HEK293 (cell line): ENCODE data around the gene LRRC74A.

Source experiments
- CTCF ChIA-PET: fragments of 350-600 bp; formaldehyde crosslinking; extraction: SDS; loops from one replicate; lab custom pipeline; 2021; ENCODE audit warnings: antibody characterized with exemption; lab: Yijun Ruan, JAX
- POLR2A ChIA-PET: fragments of 300-600 bp; formaldehyde crosslinking; extraction: SDS; loops from one replicate; lab custom pipeline; 2020; ENCODE audit warnings: antibody characterized with exemption, inconsistent platforms; lab: Yijun Ruan, JAX
- H3K27ac ChIP-seq: fragments of 200-500 bp; sonication (Bioruptor generic); 2 replicates; pipeline ENCODE4 v1.5.1; 2014; ENCODE audit warnings: low read depth, low read length, control low read depth, inconsistent platforms; ENCODE audit errors: extremely low read depth
- H3K36me3 ChIP-seq, 2 experiments: fragments of 200-500 bp in 1 of 2; sonication (Bioruptor generic) in 1 of 2; 1 replicate in 1 of 2; 2 replicates in 1 of 2; pipeline ENCODE4 v1.5.1; 2014 to 2017; ENCODE audit warnings: inconsistent platforms in 2 of 2, low read length in 2 of 2; ENCODE audit not compliant: control insufficient read depth in 2 of 2, insufficient read depth in 1 of 2
- H3K4me1 ChIP-seq: fragments of 200-500 bp; sonication (Bioruptor generic); 2 replicates; pipeline ENCODE4 v1.5.1; 2014; ENCODE audit warnings: mild to moderate bottlenecking, low read length, inconsistent platforms; ENCODE audit not compliant: control insufficient read depth, insufficient read depth
- H3K4me3 ChIP-seq: 2 replicates; pipeline ENCODE4 v1.5.1; 2011; ENCODE audit warnings: low read depth, mild to moderate bottlenecking, control low read depth, low read length, moderate library complexity
- H3K9me3 ChIP-seq: fragments of 200-500 bp; sonication (Bioruptor generic); 2 replicates; pipeline ENCODE4 v1.5.1; 2014; ENCODE audit warnings: low read depth, low read length, inconsistent platforms; ENCODE audit not compliant: control insufficient read depth, insufficient read depth
- EGR2 ChIP-seq: fragments of 450-650 bp; formaldehyde crosslinking; IDR thresholded peaks from 2 replicates; pipeline ENCODE4 v1.5.1; 2016; ENCODE audit warnings: low read depth, missing biosample characterization, missing genetic modification characterization
- KLF10 ChIP-seq: fragments of 450-650 bp; IDR thresholded peaks from 2 replicates; pipeline ENCODE4 v1.5.1; 2018; ENCODE audit warnings: missing biosample characterization, mild to moderate bottlenecking, missing genetic modification characterization
- OVOL3 ChIP-seq: fragments of 450-650 bp; formaldehyde crosslinking; IDR thresholded peaks from 2 replicates; pipeline ENCODE4 v1.5.1; 2016; ENCODE audit warnings: missing biosample characterization, missing genetic modification characterization
- SCRT2 ChIP-seq: fragments of 450-650 bp; formaldehyde crosslinking; IDR thresholded peaks from 2 replicates; pipeline ENCODE4 v1.5.1; 2016; ENCODE audit warnings: missing biosample characterization, missing genetic modification characterization
- SETDB1 ChIP-seq: IDR thresholded peaks from one replicate; pipeline ENCODE4 v1.6.1; 2017; ENCODE audit warnings: mild to moderate bottlenecking, low read length, moderate library complexity, mixed read lengths; ENCODE audit not compliant: insufficient read length
- SP2 ChIP-seq: fragments of 450-650 bp; formaldehyde crosslinking; IDR thresholded peaks from 2 replicates; pipeline ENCODE4 v1.5.1; 2016; ENCODE audit warnings: missing biosample characterization, missing genetic modification characterization
- TRIM28 ChIP-seq: IDR thresholded peaks from 2 replicates; pipeline ENCODE4 v1.6.1; 2011; ENCODE audit warnings: low read length, control low read depth, borderline replicate concordance
- ZEB2 ChIP-seq: fragments of 450-650 bp; formaldehyde crosslinking; IDR thresholded peaks from 2 replicates; pipeline ENCODE4 v1.5.1; 2016; ENCODE audit warnings: missing biosample characterization, missing genetic modification characterization
- ZIC2 ChIP-seq: fragments of 450-650 bp; formaldehyde crosslinking; IDR thresholded peaks from 2 replicates; pipeline ENCODE4 v1.5.1; 2016; ENCODE audit warnings: missing biosample characterization, missing genetic modification characterization
- ZNF274 ChIP-seq, 2 experiments: fragments of 200-500 bp in 1 of 2; fragments of 450-650 bp in 1 of 2; sonication (Bioruptor generic) in 1 of 2; formaldehyde crosslinking in 1 of 2; IDR thresholded peaks; 2 replicates each; pipeline versions ENCODE4 v1.5.1 to v1.6.1; 2014 to 2016; ENCODE audit warnings: borderline replicate concordance in 1 of 2, inconsistent platforms in 1 of 2, low read length in 1 of 2, missing biosample characterization in 1 of 2, missing genetic modification characterization in 1 of 2
- ZNF324 ChIP-seq: fragments of 450-650 bp; formaldehyde crosslinking; IDR thresholded peaks from 2 replicates; pipeline ENCODE4 v1.5.1; 2016; ENCODE audit warnings: missing biosample characterization, missing genetic modification characterization
- ZNF350 ChIP-seq: fragments of 450-650 bp; formaldehyde crosslinking; IDR thresholded peaks from 2 replicates; pipeline ENCODE4 v1.5.0; 2017; ENCODE audit warnings: missing biosample characterization, mild to moderate bottlenecking, missing genetic modification characterization
- ZNF561 ChIP-seq: fragments of 450-650 bp; IDR thresholded peaks from 2 replicates; pipeline ENCODE4 v1.5.1; 2018; ENCODE audit warnings: missing biosample characterization, missing genetic modification characterization, borderline replicate concordance
- ZNF660 ChIP-seq: fragments of 450-650 bp; IDR thresholded peaks from 2 replicates; pipeline ENCODE4 v1.5.1; 2018; ENCODE audit warnings: missing biosample characterization, mild to moderate bottlenecking, missing genetic modification characterization
- TF ChIP-seq, protein P1 (sequence below): fragments of 450-650 bp; formaldehyde crosslinking; IDR thresholded peaks from 2 replicates; pipeline ENCODE4 v1.5.1; 2016; ENCODE audit warnings: missing biosample characterization, missing genetic modification characterization, borderline replicate concordance
- TF ChIP-seq, protein P2 (sequence below): fragments of 450-650 bp; formaldehyde crosslinking; IDR thresholded peaks from 2 replicates; pipeline ENCODE4 v1.5.0; 2017; ENCODE audit warnings: missing biosample characterization, missing genetic modification characterization, borderline replicate concordance
- TF ChIP-seq, protein P3 (sequence below): fragments of 450-650 bp; formaldehyde crosslinking; IDR thresholded peaks from 2 replicates; pipeline ENCODE4 v1.5.1; 2016; ENCODE audit warnings: missing biosample characterization, missing genetic modification characterization
- TF ChIP-seq, protein P4 (sequence below): fragments of 450-650 bp; formaldehyde crosslinking; IDR thresholded peaks from 2 replicates; pipeline ENCODE4 v1.5.1; 2016; ENCODE audit warnings: missing biosample characterization, missing genetic modification characterization

The LRRC74A gene

GRCh38 chr14:76778546-76779215 lies 47.5 kb upstream of the LRRC74A start:
- Histone ChIP-seq H3K9me3 (no peaks in the 10 kb centered on the region), H3K4me1 (no peaks in the 10 kb centered on the region), H3K36me3 (peaks cover 0 to 50% of the 10 kb centered on the region in 2 experiments; a peak in 1 of 3 replicates), H3K4me3 (no peak overlapping the region)
- CTCF ChIA-PET = interaction anchor here (0.6 to 1.0 kb wide), 2 partner anchors 64 to 67 kb away, joined by 3 to 4 read pairs; no protein-coding TSS in a partner anchor
- TF ChIP-seq, protein P1, sequence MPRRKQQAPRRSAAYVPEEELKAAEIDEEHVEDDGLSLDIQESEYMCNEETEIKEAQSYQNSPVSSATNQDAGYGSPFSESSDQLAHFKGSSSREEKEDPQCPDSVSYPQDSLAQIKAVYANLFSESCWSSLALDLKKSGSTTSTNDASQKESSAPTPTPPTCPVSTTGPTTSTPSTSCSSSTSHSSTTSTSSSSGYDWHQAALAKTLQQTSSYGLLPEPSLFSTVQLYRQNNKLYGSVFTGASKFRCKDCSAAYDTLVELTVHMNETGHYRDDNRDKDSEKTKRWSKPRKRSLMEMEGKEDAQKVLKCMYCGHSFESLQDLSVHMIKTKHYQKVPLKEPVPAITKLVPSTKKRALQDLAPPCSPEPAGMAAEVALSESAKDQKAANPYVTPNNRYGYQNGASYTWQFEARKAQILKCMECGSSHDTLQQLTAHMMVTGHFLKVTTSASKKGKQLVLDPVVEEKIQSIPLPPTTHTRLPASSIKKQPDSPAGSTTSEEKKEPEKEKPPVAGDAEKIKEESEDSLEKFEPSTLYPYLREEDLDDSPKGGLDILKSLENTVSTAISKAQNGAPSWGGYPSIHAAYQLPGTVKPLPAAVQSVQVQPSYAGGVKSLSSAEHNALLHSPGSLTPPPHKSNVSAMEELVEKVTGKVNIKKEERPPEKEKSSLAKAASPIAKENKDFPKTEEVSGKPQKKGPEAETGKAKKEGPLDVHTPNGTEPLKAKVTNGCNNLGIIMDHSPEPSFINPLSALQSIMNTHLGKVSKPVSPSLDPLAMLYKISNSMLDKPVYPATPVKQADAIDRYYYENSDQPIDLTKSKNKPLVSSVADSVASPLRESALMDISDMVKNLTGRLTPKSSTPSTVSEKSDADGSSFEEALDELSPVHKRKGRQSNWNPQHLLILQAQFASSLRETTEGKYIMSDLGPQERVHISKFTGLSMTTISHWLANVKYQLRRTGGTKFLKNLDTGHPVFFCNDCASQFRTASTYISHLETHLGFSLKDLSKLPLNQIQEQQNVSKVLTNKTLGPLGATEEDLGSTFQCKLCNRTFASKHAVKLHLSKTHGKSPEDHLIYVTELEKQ (tag by site-specific recombination) = no peak
- no peak for TF ChIP-seq ZNF324
- no peak for TF ChIP-seq TRIM28
- no peak for TF ChIP-seq SETDB1
- TF ChIP-seq, protein P2, sequence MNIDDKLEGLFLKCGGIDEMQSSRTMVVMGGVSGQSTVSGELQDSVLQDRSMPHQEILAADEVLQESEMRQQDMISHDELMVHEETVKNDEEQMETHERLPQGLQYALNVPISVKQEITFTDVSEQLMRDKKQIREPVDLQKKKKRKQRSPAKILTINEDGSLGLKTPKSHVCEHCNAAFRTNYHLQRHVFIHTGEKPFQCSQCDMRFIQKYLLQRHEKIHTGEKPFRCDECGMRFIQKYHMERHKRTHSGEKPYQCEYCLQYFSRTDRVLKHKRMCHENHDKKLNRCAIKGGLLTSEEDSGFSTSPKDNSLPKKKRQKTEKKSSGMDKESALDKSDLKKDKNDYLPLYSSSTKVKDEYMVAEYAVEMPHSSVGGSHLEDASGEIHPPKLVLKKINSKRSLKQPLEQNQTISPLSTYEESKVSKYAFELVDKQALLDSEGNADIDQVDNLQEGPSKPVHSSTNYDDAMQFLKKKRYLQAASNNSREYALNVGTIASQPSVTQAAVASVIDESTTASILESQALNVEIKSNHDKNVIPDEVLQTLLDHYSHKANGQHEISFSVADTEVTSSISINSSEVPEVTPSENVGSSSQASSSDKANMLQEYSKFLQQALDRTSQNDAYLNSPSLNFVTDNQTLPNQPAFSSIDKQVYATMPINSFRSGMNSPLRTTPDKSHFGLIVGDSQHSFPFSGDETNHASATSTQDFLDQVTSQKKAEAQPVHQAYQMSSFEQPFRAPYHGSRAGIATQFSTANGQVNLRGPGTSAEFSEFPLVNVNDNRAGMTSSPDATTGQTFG (tag by site-specific recombination) = no peak
- TF ChIP-seq ZEB2 (tag by site-specific recombination) = no peak
- TF ChIP-seq OVOL3 (tag by site-specific recombination) = no peak
- no peak for TF ChIP-seq EGR2 (tag by site-specific recombination)
- TF ChIP-seq, protein P3, sequence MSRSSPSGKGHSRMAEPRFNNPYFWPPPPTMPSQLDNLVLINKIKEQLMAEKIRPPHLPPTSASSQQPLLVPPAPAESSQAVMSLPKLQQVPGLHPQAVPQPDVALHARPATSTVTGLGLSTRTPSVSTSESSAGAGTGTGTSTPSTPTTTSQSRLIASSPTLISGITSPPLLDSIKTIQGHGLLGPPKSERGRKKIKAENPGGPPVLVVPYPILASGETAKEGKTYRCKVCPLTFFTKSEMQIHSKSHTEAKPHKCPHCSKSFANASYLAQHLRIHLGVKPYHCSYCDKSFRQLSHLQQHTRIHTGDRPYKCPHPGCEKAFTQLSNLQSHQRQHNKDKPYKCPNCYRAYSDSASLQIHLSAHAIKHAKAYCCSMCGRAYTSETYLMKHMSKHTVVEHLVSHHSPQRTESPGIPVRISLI (tag by site-specific recombination) = no peak
- TF ChIP-seq ZIC2 (tag by site-specific recombination) = no peak
- TF ChIP-seq, all 188 proteins: peak for 0
- H3K27ac ChIP-seq = no peak overlapping the region
- POLR2A ChIA-PET = no interaction called here

DNA sequence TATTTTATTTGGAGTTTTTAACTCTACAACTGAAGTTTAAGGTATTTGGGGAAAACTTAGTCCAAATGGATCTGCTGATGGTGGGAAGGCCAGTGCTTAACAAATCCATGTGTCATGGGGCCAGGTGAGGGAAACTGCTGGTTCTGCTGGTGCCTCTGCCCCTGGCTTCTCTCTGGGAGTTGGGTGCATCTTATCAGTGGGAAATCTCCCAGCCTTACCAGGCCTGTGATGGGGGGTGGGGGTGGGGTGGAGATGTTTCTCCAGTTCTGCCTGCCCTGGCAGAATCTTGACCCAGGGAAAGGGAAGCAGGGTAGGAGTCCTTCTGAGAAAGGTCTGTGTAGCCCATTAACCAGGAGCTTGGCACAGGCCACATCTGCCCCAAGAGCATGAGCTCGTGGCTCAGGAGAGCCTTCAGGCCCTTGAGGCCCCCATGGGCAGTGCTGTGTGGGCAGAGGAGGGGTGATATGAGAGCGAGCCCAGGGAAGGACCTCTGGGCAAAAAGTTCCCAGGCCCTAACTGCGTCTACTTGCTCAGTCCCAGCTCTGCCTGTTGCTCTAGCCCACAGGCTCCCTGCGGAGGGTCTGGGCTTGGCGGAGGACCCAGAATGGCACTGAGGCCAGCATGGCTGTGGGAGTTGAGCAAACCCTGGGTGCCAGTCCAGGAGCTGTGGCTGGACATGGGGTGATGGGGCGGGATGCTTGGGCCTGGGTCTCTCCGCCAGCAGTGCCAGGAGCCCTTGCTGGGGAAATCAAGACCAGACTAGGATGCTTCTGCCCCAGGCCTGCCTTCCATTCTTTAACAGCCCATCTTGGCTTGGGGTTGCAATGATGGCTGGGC lies 46.8 kb upstream of the LRRC74A start:
- H3K4me3 ChIP-seq = no peak overlapping the region
- TF ChIP-seq TRIM28 = no peak
- TF ChIP-seq SCRT2 (tag by site-specific recombination) = peak; percentile 55
- no peaks in the 10 kb centered on the region for H3K4me1 ChIP-seq
- no peak overlapping the region for H3K27ac ChIP-seq
- H3K36me3 ChIP-seq = peaks cover 0 to 58% of the 10 kb centered on the region in 2 experiments; a peak in 1 of 3 replicates
- CTCF ChIA-PET = interaction anchor here (0.6 to 1.0 kb wide), 2 partner anchors 65 to 68 kb away, joined by 3 to 4 read pairs; no protein-coding TSS in a partner anchor
- POLR2A ChIA-PET = no interaction called here
- H3K9me3 ChIP-seq = no peaks in the 10 kb centered on the region

DNA sequence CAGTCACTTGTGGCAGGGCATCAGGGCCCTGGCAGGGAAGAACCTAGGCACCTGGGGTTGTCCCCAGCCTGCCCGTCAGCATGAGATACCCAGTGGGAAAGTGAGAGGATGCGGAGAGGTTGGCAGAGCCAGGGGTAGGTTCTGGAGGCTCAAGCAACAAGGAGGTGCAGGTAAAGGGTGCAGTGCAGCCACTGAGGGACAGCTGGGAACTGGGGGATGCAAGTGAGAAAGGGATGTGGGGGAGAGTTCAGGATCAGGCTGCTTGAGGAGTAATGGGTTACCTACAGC lies 46.2 kb upstream of the LRRC74A start:
- POLR2A ChIA-PET = no interaction called here
- Histone ChIP-seq H3K4me3 (no peak overlapping the region), H3K4me1 (no peaks in the 10 kb centered on the region), H3K9me3 (no peaks in the 10 kb centered on the region), H3K27ac (no peak overlapping the region), H3K36me3 (peaks cover 0 to 61% of the 10 kb centered on the region in 2 experiments; a peak in 1 of 3 replicates)
- CTCF ChIA-PET = interaction anchor here (1.0 to 1.4 kb wide), 2 partner anchors 69 to 70 kb away, joined by 4 to 6 read pairs; no protein-coding TSS in a partner anchor
- no peak for TF ChIP-seq KLF10
- no peak for TF ChIP-seq ZNF350 (tag by site-specific recombination)
- no peak for TF ChIP-seq ZEB2 (tag by site-specific recombination)
- TF ChIP-seq SP2 = no peak
- TF ChIP-seq, protein P4, sequence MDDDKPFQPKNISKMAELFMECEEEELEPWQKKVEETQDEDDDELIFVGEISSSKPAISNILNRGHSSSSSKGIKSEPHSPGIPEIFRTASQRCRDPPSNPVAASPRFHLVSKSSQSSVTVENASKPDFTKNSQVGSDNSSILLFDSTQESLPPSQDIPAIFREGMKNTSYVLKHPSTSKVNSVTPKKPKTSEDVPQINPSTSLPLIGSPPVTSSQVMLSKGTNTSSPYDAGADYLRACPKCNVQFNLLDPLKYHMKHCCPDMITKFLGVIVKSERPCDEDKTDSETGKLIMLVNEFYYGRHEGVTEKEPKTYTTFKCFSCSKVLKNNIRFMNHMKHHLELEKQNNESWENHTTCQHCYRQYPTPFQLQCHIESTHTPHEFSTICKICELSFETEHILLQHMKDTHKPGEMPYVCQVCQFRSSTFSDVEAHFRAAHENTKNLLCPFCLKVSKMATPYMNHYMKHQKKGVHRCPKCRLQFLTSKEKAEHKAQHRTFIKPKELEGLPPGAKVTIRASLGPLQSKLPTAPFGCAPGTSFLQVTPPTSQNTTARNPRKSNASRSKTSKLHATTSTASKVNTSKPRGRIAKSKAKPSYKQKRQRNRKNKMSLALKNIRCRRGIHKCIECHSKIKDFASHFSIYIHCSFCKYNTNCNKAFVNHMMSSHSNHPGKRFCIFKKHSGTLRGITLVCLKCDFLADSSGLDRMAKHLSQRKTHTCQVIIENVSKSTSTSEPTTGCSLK (tag by site-specific recombination) = no peak
- no peak for TF ChIP-seq ZNF561 (tag by site-specific recombination)
- no peak for TF ChIP-seq ZNF660 (tag by site-specific recombination)
- TF ChIP-seq ZNF274 (IDR thresholded peaks at IDR 0.05; ENCODE audit: low read length) = no peak
- TF ChIP-seq ZNF274 (tag by site-specific recombination; IDR thresholded peaks at IDR 0.05; ENCODE audit: borderline replicate concordance) = no peak
